ENCODE results near the gene COL4A2.
A peak's percentile ranks its signal among the peaks of the same experiment; 100 is the strongest.

COL4A2 gene

GRCh38 chr13:110407021-110407420 is 99.9 kb downstream of the COL4A2 start:
- DNase-seq, result no peak

- no peak for DNase-seq
Measured at GRCh38 chr13:110407531-110407930, 100.4 kb downstream of the COL4A2 start.

GRCh38 chr13:110408286-110408685 is 101.2 kb downstream of the COL4A2 start:
- no peak for DNase-seq

- DNase-seq, result no peak
Measured at GRCh38 chr13:110409581-110409992, 102.5 kb downstream of the COL4A2 start.

- DNase-seq, result no peak
Measured at GRCh38 chr13:110410000-110410399, 102.9 kb downstream of the COL4A2 start.

- no peak for DNase-seq
Measured at GRCh38 chr13:110410936-110411687, 104.0 kb downstream of the COL4A2 start.

- DNase-seq, result no peak
Measured at GRCh38 chr13:110411688-110412059, 104.6 kb downstream of the COL4A2 start.

GRCh38 chr13:110412132-110412914 is 105.2 kb downstream of the COL4A2 start:
- peak; percentile 80 for DNase-seq

- DNase-seq, result no peak
Measured at GRCh38 chr13:110413016-110413675, 106.1 kb downstream of the COL4A2 start.

- DNase-seq, result no peak
Measured at GRCh38 chr13:110413676-110414040, 106.6 kb downstream of the COL4A2 start.

GRCh38 chr13:110414283-110414682 is 107.2 kb downstream of the COL4A2 start:
- no peak for DNase-seq

GRCh38 chr13:110414931-110415330 is 107.8 kb downstream of the COL4A2 start:
- peak; percentile 78 for DNase-seq

- DNase-seq, result peak; percentile 18
Measured at GRCh38 chr13:110415669-110416068, 108.6 kb downstream of the COL4A2 start.

GRCh38 chr13:110416131-110417025 is 109.3 kb downstream of the COL4A2 start:
- DNase-seq, result no peak

GRCh38 chr13:110418944-110419343 is 111.9 kb downstream of the COL4A2 start:
- DNase-seq, result no peak

GRCh38 chr13:110419381-110419791 is 112.3 kb downstream of the COL4A2 start:
- DNase-seq, result no peak

- DNase-seq, result no peak
Measured at GRCh38 chr13:110419946-110420345, 112.9 kb downstream of the COL4A2 start.

- DNase-seq, result no peak
Measured at GRCh38 chr13:110420626-110421025, 113.5 kb downstream of the COL4A2 start.

GRCh38 chr13:110421061-110421460 is 114.0 kb downstream of the COL4A2 start:
- no peak for DNase-seq

- peak; percentile 81 for DNase-seq
Measured at GRCh38 chr13:110421696-110422385, 114.8 kb downstream of the COL4A2 start.

GRCh38 chr13:110422913-110423688 is 116.0 kb downstream of the COL4A2 start:
- no peak for DNase-seq
